Endothelial cell of umbilical vein (primary cell): Measurements from ENCODE around the gene ACBD7. TPM values are rescaled to one million over a fixed set of nuclear protein-coding genes. Genes with fewer than 3 reads are reported as not detected.

Experiments
- BruUV-seq: library from RNA; stranded (reverse); fragments of 400-500 nt; replicated peaks from 2 replicates; lab custom pipeline; 2021; lab: Mats Ljungman, UMichigan
- CTCF ChIA-PET: fragments of 300-600, 350-600 bp; sonication (Branson Sonifier 250); formaldehyde crosslinking; loops from one replicate; lab custom pipeline; 2021; ENCODE audit warnings: antibody characterized with exemption, inconsistent platforms; lab: Charles Lee
- POLR2A ChIA-PET: fragments of 300-600, 350-600 bp; sonication (Branson Sonifier 250); formaldehyde crosslinking; loops from one replicate; lab custom pipeline; 2021; ENCODE audit warnings: antibody characterized with exemption, inconsistent platforms; lab: Charles Lee
- DNase-seq: peaks from one replicate; pipeline ENCODE4 v3.0.0-alpha.2; 2011; ENCODE audit warnings: low read depth, low spot score
- FAIRE-seq: peaks from 2 replicates; lab custom pipeline; 2011; peaks lifted over from hg19 to GRCh38; lab: Jason Lieb, UNC
- H2AFZ ChIP-seq: 2 replicates; pipeline ENCODE4 v1.6.0; 2012; ENCODE audit warnings: low read depth, low read length, control low read depth, inconsistent platforms
- H3K27ac ChIP-seq: 2 replicates; pipeline ENCODE4 v1.5.1; 2011; ENCODE audit warnings: low read depth, mild to moderate bottlenecking, control low read depth, low read length, moderate library complexity; ENCODE audit not compliant: insufficient read depth
- H3K27me3 ChIP-seq, 2 experiments: 2 replicates each; pipeline versions ENCODE4 v1.6.0 to v1.6.1; 2011; ENCODE audit warnings: low read length in 2 of 2, mixed read lengths in 1 of 2; ENCODE audit not compliant: control insufficient read depth in 2 of 2, insufficient read depth in 2 of 2
- H3K36me3 ChIP-seq, 2 experiments: 2 replicates in 1 of 2; 3 replicates in 1 of 2; pipeline ENCODE4 v1.5.1; 2011; ENCODE audit warnings: low read length in 2 of 2, mild to moderate bottlenecking in 1 of 2, moderate library complexity in 1 of 2; ENCODE audit not compliant: control insufficient read depth in 2 of 2, insufficient read depth in 2 of 2; ENCODE audit errors: extremely low read depth in 1 of 2
- H3K4me1 ChIP-seq: 3 replicates; pipeline ENCODE4 v1.5.1; 2011; ENCODE audit warnings: mild to moderate bottlenecking, low read length; ENCODE audit not compliant: control insufficient read depth, insufficient read depth; ENCODE audit errors: extremely low read depth
- H3K4me2 ChIP-seq: 2 replicates; pipeline ENCODE4 v1.6.1; 2011; ENCODE audit warnings: low read length, control low read depth, mixed read lengths; ENCODE audit not compliant: insufficient read depth
- H3K4me3 ChIP-seq, 3 experiments: fragments of 200-600 bp in 1 of 3; sonication (generic), shearing (Covaris generic) in 1 of 3; replicated peaks in 1 of 3; 2 replicates each; pipeline ENCODE4 v1.5.1; 2011 to 2016; ENCODE audit warnings: control low read depth in 3 of 3, low read length in 3 of 3, mild to moderate bottlenecking in 2 of 3, inconsistent platforms in 1 of 3, low read depth in 1 of 3, moderate library complexity in 1 of 3; ENCODE audit not compliant: insufficient read depth in 1 of 3
- H3K79me2 ChIP-seq: 2 replicates; pipeline ENCODE4 v1.6.0; 2012; ENCODE audit warnings: low read length, inconsistent platforms; ENCODE audit not compliant: control insufficient read depth, insufficient read depth
- H3K9ac ChIP-seq: replicated peaks from 2 replicates; pipeline ENCODE3; 2011; ENCODE audit warnings: low read length, control low read depth; ENCODE audit not compliant: insufficient read depth; ENCODE audit errors: extremely low read depth
- H3K9me1 ChIP-seq: replicated peaks from 3 replicates; pipeline ENCODE4 v1.6.0; 2011; ENCODE audit warnings: mild to moderate bottlenecking, low read length; ENCODE audit not compliant: control insufficient read depth, insufficient read depth; ENCODE audit errors: extremely low read depth
- H3K9me3 ChIP-seq: replicated peaks from 2 replicates; pipeline ENCODE4 v1.5.1; 2012; ENCODE audit warnings: low read length, inconsistent platforms; ENCODE audit not compliant: control insufficient read depth, insufficient read depth
- H4K20me1 ChIP-seq: replicated peaks from 2 replicates; pipeline ENCODE3; 2011; ENCODE audit warnings: mild to moderate bottlenecking, low read length; ENCODE audit not compliant: control insufficient read depth, insufficient read depth; ENCODE audit errors: extremely low read depth
- EZH2 ChIP-seq: IDR thresholded peaks from 2 replicates; pipeline ENCODE4 v1.6.1; 2012; ENCODE audit warnings: borderline replicate concordance, low read depth, mild to moderate bottlenecking, moderate library complexity, low read length, inconsistent platforms; ENCODE audit not compliant: severe bottlenecking
- FOS ChIP-seq: IDR thresholded peaks from 2 replicates; pipeline ENCODE4 v1.6.1; 2011; ENCODE audit warnings: mild to moderate bottlenecking, low read length, moderate library complexity, borderline replicate concordance; ENCODE audit not compliant: insufficient read depth
- GATA2 ChIP-seq: IDR thresholded peaks from 2 replicates; pipeline ENCODE4 v1.7.0; 2011; ENCODE audit warnings: low read depth, mild to moderate bottlenecking, moderate library complexity, mixed read lengths, low read length; ENCODE audit not compliant: insufficient read length, insufficient read depth
- JUN ChIP-seq: IDR thresholded peaks from 2 replicates; pipeline ENCODE4 v1.6.1; 2011; ENCODE audit warnings: borderline replicate concordance, low read depth; ENCODE audit not compliant: insufficient read length, insufficient read depth
- MYC ChIP-seq: IDR thresholded peaks from one replicate; pipeline ENCODE4 v1.6.1; 2011; ENCODE audit warnings: mild to moderate bottlenecking, low read depth, low read length
- POLR2A ChIP-seq: IDR thresholded peaks from 2 replicates; pipeline ENCODE4 v1.6.1; 2012; ENCODE audit warnings: low read depth, mild to moderate bottlenecking, control low read depth, low read length
- POLR2AphosphoS5 ChIP-seq: IDR thresholded peaks from 2 replicates; pipeline ENCODE4 v1.6.1; 2012; ENCODE audit warnings: low read depth, mild to moderate bottlenecking, control low read depth, low read length, moderate library complexity; ENCODE audit not compliant: insufficient read depth
- dilution Hi-C: fragments of 300-500 bp; cut with MboI; formaldehyde crosslinking; loops from one replicate; pipeline ENCODE4 v1.15.0; 2019; ENCODE audit warnings: low sequenced_read_pairs; ENCODE audit not compliant: extremely low pct_ligation_motif_present
- intact Hi-C: fragments of 100-400 bp; cut with micrococcal nuclease; formaldehyde crosslinking; loops from one replicate; pipeline ENCODE4 v1.10.0; 2022
- polyA plus RNA-seq, 4 experiments: library from polyadenylated mRNA; depleted of rRNA in 3 of 4; stranded (reverse) in 3 of 4; unstranded in 1 of 4; fragments of >200 nt; gene quantifications; 2 replicates each; pipeline versions ENCODE4 v1.2.1 to v1.2.3, GENCODE V29; 2011 to 2012; ENCODE audit warnings: missing spikeins in 1 of 4
- total RNA-seq: library from RNA; stranded (reverse); gene quantifications from 2 replicates; pipeline ENCODE4 v1.2.3, GENCODE V29; 2021
- TF ChIP-seq, protein P1 (sequence below): IDR thresholded peaks from 2 replicates; pipeline ENCODE4 v1.6.1; 2011; ENCODE audit not compliant: insufficient read depth, insufficient read length
- TF ChIP-seq, protein P2 (sequence below), 2 donors: IDR thresholded peaks; 1 replicate in 1 of 2; 2 replicates in 1 of 2; pipeline ENCODE4 v1.5.1; 2011; ENCODE audit warnings: low read length in 2 of 2, mild to moderate bottlenecking in 2 of 2, moderate library complexity in 2 of 2, control low read depth in 1 of 2, inconsistent platforms in 1 of 2, low read depth in 1 of 2; ENCODE audit not compliant: insufficient read depth in 1 of 2; ENCODE audit errors: extremely low read depth in 1 of 2

ACBD7 gene
- total and polyA plus RNA-seq, 2 donors (not counting 3 experiments of a cell fraction or from before 2014, with no cell fraction given), result 1.2 to 2.8 TPM

DNA sequence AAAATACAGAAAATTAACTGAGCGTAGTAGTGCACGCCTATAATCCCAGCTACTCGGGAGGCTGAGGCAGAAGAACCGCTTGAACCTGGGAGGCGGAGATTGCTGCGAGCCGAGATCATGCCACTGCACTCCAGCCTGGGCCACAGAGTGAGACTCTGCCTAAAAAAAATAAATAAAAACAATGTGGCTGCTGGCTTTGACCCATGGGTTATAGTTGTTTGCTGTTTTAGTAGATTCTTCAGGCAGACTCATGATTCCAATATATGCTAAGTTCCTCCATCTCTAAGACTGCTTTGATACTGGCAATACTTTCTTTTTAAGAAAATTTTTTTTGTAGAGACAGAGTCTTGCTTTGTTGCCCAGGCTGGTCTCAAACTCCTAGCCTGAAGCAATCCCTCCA lies 36.5 kb downstream of the ACBD7 start:
- Histone ChIP-seq H3K36me3 (no peaks in the 10 kb centered on the region), H3K4me3 (no peak overlapping the region), H3K9me3 (no peaks in the 10 kb centered on the region), H3K4me2 (no peak overlapping the region), H3K4me1 (no peaks in the 10 kb centered on the region), H3K27me3 (peaks cover 0 to 5% of the 10 kb centered on the region in 2 experiments), H3K79me2 (no peaks in the 10 kb centered on the region), H2AFZ (no peak overlapping the region), H3K9me1 (no peaks in the 10 kb centered on the region), H3K9ac (no peak overlapping the region), H4K20me1 (no peaks in the 10 kb centered on the region), H3K27ac (no peak overlapping the region)
- TF ChIP-seq, protein P1, sequence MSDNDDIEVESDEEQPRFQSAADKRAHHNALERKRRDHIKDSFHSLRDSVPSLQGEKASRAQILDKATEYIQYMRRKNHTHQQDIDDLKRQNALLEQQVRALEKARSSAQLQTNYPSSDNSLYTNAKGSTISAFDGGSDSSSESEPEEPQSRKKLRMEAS, result no peak
- TF ChIP-seq JUN (no peak), POLR2AphosphoS5 (no peak), EZH2 (no peak), MYC (no peak), POLR2A (no peak), FOS (no peak), GATA2 (no peak)
- TF ChIP-seq, protein P2, sequence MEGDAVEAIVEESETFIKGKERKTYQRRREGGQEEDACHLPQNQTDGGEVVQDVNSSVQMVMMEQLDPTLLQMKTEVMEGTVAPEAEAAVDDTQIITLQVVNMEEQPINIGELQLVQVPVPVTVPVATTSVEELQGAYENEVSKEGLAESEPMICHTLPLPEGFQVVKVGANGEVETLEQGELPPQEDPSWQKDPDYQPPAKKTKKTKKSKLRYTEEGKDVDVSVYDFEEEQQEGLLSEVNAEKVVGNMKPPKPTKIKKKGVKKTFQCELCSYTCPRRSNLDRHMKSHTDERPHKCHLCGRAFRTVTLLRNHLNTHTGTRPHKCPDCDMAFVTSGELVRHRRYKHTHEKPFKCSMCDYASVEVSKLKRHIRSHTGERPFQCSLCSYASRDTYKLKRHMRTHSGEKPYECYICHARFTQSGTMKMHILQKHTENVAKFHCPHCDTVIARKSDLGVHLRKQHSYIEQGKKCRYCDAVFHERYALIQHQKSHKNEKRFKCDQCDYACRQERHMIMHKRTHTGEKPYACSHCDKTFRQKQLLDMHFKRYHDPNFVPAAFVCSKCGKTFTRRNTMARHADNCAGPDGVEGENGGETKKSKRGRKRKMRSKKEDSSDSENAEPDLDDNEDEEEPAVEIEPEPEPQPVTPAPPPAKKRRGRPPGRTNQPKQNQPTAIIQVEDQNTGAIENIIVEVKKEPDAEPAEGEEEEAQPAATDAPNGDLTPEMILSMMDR (IDR thresholded peaks at IDR 0.05; ENCODE audit: extremely low read depth in 1 of 2, insufficient read depth in 1 of 2, low read depth in 1 of 2, low read length in 2 of 2), result no peak
- DNase-seq (no peak), FAIRE-seq (no peak)
- POLR2A ChIA-PET, result no interaction called here
- CTCF ChIA-PET, result no interaction called here
- dilution Hi-C loops, result no loop called here
- BruUV-seq, result no TSS peak
- intact Hi-C loops, result no loop called here
